HG03520 (cell line): ENCODE data around the gene CYP4A22.
"Not testable (repeated sequence)": the region's sequence is repeated elsewhere in the genome, so short reads cannot be mapped to it uniquely, and the experiment has no call there.

ENCODE experiments used
- ATAC-seq: cut with Tn5 transposase; IDR thresholded peaks from one replicate; pipeline ENCODE4 v1.9.1; 2021; ENCODE audit warnings: mild to moderate bottlenecking, moderate library complexity; ENCODE audit not compliant: unreplicated experiment

Gene CYP4A22

DNA sequence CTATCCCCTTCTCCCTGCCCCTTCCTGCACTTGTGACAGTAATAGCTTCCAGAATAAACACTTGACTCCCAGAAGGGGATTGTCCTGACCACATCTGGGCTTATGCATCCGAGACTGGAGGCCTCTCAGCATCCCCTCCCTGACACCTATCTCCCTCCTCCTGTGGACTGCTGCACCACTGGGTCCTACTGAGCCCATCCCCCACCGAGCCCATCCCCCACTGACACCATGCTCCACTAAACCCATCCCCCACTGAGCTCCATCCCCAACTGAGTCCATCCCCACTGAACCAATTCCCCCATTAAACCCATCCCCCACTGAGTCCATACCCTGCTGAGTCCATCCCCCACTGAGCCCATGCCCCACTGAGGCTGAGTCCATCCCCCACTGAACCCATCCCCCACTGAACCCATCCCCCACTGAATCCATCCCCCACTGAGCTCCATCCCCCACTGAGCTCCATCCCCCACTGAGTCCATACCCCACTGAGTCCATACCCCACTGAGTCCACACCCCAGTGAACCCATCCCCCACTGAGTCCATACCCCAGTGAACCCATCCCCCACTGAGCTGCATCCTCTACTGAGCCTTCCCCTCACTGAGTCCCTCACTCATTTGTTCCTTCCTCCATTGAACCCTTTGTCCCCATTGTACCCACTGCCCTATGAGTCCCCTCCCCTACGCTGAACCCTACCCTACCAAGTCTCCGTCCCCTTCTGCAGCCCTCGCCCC, 47.0 kb downstream of the CYP4A22 start:
- ATAC-seq: no peak

DNA sequence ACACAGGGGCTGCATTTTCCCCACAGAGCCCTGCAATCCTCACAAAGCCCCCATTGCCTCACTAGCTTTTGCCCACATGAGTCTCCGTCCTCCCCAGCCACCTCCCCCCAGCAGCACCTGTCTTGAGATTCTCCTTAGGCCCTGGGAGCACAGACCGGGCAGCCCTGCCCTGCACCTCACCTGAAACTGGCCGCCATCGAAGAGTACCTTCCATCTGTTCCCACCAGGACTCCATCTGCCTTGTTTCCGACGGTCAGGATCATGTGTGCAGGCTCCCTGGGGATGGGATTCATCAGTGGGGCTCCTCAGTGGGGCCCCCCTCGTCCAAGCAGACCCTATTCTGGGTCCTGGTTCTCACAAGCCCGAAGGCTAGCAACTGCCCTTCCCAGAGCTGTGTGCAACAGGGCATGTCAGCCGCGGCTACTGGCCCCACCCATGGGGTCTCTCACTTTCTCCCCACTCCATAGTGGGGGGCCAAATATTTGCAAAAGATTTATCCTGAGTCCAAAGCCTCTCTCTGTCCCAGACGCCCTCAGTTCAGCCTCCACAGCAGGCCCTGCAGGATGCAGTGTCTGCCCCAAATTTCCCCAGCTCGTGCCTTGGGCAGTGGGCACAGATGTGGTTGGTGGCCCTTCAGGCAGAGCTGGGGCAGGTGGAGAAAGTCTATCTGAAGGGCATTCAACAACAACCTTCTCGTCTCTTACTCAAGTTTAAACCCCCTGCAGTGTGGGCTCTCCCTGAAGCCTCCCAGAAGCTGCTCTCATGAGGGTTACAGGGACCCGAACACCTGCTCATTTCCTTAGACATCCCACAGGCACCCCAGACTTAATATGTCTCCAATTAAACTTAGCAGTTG, 47.8 kb downstream of the CYP4A22 start:
- no peak for ATAC-seq

DNA sequence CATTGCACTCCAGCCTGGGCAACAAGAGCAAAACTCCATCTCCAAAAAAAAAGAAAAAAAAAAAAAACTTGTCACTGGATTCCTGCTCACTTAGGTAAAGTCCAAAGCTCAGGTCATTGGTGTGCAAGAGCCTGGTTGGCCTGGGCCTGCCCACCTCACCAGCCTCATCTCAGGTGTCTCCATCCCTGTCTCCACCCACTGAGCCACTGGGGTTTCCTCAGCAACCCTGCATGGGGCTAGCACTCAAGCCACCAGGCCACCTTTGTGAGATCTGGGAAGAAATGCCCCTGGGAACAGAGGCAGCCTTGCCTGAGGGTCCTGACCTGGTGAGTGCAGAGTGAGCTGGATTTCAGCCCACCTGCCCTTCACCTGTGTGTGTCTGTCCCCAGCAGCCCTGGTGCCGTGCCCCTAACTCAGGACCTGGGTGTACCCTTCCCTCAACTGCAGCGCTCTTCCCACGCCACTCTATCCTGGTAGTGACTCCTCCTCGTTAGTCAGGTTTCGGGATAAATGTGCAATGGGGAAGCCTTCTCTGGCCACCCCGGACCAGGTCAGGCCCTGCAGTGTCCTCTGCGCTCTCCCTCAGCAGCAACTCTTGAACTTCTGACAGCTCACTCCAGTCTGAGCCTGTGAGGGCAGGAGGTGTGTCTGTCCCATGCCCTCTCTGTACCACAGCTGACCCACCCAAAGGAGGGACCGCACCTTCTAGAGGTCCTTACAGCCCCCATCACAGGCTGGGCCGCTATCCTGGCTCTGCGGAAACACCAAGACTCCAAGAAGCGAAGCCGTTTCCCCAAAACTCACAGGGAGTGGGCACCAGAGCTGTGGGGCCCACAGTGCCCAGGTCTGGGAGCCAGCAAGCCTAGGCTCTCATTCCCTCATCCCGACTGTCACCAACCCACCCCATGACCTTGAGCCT, 49.3 kb downstream of the CYP4A22 start:
- no peak for ATAC-seq

DNA sequence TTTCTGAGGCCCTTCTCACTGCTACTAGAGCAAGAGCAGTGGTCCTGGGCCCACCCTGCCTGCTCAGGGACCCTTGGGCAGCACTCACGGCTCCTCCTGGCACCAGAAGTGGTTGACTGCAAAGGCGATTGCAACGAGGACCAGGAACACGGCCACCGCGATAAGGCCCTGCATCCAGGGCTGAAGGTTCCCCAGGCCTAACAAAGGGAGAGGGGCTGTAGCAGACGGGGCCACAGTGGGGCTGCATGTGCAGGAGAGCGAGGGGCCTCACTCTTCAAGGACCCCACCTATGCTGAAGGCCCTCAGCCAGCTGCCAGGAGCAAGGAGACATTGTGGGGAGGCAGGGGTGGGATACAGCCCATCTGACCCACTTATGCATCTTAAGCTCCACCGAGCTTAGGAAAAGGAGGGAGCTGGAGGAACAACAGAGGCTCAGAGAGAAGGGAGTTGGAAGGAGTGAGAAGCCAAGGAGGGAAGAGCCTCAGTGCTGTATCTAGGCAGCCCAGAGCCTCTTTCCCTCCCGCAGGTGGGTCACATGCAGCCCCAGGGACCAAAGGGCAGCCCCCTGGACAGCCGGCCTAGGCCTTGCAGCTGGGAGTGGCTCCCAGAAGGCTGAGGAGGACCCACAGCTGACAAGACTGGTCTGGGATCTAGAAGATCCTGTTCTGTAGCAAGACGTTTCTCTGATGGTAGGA, 50.1 kb downstream of the CYP4A22 start:
- ATAC-seq: no peak

DNA sequence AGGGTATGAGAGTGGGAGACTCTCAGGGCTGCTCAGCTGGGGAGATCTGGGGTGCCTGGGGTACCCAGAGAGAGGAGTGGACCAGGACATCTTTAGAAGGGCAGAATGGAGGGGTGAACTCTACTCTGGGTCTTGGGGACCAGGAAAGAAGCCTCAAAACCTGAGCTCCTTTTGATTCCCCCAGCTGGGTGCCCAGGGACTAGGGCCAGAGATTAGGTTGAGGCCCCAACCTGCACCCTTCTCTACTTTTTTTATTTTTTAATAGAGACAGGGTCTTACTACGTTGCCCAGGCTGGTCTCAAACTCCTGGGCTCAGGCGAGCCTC, 50.6 kb downstream of the CYP4A22 start:
- ATAC-seq: no peak

DNA sequence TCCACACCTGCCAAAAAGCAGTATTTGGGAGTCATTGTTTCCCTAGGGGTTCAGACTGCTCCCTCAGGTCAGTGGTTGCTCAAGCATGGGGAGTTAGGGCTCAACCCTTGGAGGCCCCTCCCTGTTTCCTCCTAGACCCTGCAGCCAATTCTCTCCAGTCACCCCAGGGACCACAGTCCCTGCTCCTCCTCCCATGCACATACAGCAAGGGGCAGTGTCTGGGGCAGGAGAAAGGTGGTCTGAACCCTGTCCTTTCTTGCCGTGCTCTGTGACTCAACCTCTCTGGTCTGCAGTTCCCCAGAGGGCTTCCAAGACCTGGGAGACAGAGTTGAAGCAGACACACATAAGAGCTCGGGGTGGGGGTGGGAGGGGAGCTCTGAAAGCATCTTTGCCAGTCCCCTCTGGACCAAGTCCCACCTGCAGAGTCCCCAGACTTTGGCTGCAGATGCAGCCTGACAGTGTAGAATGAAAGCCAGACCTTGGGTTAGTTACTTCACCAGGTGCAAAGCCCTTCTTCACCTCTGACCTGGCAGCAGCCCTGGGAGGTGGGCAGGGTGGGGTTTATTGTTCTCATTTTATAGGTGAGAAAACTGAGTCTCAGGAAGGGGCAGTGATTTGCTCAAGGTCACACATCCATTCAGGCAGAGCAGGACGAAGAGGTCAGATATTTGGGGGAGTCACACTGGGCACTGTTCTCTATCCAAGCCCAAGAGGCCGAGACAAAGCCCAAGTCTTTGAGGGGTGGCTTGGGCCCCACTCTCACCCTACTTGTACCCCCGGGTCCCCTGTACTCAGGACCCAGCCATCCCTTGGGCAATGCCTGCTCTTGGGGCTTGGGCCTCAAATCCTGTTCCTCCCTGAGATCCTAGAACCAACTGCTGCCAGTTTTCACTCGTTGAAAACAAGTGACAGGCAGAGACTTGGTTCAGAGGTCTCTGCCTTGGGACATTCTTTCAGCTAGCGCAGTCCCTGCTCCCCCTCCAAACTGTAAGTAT, 51.8 kb downstream of the CYP4A22 start:
- ATAC-seq: no peak

DNA sequence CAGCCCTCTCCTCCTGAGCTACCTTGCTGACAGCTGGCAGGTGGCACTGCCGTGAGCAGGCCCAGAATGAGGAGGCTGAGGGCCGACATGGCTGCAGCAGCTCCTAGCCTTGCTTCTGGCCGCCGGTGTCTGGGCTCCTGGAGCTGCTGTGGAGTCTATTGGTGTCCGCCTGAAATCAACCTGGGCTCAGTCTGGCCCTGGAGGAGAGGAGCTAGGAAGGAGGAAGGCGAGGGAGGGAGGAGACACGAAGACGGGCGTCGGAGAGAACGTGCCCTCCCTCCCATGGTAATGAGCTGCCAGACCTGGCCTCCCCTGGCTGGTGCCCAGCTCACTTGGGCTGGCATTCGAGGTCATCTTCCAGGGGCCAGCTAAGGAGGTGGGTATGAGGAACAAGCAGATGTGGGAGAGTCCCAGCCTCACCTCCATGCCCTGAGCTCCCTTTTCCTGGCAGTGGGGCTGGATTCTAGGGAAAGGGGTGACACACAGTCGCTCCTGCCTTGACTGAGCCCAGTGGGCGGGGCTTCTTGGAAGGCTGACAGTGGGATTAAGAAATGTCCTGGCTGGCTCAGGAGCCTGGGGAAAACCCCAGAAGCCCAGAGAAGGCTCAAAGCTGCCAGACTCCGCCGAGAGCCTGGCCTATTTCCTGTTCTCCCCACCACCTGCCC, 52.7 kb downstream of the CYP4A22 start, which contains the start of gene PDZK1IP1:
Gene PDZK1IP1, minus strand, starts transcription at position 193 of the 665 bp plus-strand sequence. Its CDS starts 104 bp downstream, at position 89.
- no peak for ATAC-seq

DNA sequence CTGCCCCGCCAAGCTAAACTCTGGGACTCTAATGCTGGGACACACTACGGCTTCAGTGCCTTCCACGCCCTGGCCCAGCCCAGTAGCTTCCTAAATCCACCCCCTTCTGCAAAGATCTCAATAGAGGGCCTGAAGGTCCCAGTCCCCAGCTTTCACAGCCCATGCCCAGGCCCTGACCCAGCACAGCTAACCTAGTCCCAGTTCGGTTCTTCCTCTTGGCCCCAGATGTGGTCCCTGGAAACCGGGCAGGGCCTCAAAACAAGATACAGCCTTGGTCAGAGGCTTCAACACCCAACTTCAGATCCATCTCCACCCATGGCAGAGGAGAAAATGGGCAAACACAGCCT, 53.2 kb downstream of the CYP4A22 start:
- ATAC-seq: no peak

DNA sequence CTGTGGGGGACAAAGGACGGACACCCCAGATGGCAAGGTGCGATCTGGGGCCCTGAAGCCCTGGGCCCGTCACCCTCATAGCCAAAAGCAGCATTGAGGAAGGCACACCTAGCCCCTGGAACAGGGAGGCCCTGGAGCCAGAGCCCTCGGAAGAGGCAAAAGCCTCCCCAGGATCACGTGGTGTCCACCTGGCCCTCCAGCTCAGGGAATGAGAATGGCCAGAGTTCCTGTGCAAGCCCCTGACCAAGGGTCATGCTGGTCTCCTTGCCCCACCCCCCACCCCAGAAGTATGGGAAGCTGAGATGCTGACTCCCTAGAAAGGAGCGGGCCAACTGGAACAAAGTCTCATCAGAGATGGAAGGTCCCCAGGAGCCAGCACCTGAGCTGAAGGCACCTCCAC, 53.6 kb downstream of the CYP4A22 start:
- no peak for ATAC-seq

DNA sequence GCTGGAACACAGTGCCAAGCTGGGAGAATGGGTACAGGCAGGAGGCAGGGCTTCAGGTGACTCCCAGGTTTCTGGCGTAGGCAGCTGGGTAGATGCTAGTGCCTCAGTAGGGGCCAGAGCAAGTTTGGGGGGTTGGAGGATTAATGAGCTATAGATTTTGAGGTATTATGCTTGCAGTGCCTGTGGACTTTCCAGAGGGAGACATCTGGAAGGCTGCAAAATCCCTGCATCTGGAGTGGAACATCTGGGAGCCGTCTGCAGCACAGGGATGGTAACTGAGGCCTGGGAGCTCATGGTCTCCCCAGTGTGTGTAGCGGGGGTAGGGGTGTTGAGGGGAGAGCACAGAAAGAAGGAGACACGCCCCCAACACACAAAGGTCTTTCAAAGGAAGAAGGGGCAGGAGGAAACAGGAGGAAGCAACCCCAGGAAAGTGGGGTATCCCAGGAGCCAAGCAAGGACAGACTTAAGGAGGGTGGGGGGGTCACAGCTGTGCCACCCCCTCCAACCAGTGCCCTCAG, 54.8 kb downstream of the CYP4A22 start:
- ATAC-seq: no peak

DNA sequence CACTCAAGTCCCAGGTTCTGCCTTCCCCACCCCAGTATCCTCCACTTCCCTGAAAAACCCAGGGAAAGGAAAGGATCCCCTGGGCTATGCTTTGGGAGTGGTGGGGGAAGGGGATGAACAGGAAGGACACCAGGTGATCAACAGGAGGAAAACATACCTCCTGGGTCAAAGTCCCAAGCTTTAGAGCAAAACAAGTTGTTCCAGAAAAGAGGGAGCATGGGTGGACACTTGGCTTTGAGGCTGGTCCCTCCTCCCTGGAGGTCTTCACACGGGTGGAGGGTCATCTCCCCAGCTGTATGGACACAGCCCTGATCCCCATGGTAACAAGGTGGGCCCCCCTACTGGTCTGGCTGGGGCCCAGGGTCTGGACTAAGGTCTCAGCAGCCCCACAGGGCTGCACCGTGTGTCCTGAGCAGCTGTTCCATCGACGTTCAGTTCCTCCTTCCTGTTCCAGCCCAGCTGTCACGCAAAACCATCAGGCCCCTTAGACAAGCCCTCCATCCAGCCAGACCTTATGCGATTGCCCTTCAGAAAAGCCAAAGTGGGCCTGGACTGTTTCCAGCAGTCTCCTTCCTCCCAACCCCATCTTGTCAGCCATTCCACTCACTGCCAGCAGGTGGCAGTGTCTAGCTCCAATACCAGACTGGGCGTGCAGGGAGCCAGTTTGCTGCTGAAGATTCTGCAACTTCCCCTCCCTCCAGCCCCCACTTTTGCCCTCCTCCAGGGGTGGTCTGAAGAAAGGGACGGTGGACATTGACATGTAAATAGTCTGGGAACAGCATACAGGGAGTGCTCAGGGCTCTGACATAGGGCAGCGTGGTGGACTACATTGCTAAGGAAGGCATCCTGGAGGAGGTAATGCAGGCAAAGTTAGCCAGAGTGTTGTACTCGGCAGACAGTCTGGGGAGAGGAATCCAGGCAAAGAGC, 55.5 kb downstream of the CYP4A22 start:
- no peak for ATAC-seq

DNA sequence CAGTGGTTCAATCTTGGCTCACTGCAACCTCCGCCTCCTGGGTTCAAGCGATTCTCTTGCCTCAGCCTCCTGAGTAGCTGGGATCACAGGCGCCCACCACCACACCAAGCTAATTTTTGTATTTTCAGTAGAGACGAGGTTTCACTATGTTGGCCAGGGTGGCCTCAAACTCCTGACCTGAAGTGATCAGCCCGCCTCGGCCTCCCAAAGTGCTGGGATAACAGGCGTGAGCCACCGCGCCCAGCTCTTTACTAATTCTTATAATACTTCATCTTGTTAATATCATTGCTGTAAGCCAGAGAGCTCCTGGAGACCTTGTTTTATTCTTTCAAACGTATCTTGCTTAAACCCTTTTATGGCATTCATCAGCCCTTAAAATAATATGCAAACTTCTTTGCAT, 56.3 kb downstream of the CYP4A22 start:
- ATAC-seq: not testable (repeated sequence)

DNA sequence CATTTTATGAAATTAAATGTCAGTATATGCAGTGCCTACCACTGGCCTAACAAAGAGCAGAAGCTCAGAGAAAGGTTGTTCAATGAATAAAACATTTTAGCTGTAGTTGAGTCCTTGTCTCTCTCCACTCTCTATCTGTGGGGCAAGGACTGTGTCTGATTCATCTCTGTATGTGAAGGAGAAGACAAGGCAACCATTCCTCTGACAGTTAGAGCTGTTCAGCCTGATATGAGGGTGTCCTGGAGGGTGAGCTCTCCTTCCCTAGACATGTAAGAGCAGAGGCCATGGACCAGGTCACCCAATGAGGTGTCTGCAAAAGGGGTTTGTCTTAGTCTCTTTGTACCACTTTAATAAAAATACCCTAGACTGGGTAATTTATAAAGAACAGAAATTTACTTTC, 57.1 kb downstream of the CYP4A22 start:
- ATAC-seq: no peak

DNA sequence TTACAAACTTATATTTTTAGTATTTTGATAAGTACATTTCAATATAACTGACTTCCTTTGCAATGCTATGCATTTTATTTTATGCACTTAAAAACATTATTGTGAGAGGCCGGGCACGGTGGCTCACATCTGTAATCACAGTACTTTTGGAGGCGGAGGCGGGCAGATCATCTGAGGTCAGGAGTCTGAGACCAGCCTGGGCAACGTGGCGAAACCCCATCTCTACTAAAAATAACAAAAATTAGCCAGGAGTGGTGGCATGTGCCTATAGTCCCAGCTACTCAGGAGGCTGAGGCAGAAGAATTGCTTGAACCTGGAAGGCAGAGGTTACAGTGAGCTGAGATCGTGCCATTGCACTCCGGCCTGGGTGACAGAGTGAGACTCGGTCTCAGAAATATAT, 58.7 kb downstream of the CYP4A22 start:
- ATAC-seq: not testable (repeated sequence)

DNA sequence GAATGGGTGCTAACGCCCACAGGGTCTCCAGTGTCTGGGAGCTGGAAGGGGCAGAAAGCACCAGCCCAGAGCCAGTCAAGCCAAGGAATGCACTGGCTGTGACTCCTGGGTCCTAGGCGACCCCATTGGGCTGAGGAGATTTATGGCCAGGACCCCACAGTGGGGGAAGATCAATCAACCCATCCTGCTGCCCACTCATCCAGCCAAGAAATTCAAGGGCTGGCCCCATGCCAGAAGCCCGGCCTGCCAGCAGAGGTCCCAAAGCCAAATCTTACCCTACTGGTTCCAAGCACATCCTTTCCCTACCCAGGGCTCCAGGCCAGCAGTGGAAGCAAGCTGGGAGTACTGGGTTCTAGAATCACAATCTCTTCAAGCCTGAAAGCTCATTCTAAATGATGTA, 59.4 kb downstream of the CYP4A22 start:
- no peak for ATAC-seq

DNA sequence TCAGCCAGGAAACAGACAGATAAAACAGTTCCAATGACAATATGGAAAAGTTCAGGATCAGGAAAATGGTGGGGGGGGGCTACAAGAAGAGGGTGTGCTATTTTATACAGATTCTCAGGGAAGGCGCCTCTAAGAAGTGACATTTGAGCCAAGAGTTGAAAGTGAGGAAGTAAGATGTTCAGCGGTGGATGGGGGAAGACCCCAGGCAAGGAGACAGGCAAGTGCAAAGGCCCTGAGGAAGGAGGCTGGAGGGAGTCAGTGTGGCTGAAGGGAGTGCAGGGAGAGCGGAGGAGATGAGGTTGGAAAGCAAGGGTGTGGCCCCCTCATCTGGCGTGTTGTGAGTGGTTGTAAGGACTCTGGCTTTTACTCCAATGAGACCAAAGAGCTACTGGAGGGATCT, 61.0 kb downstream of the CYP4A22 start:
- ATAC-seq: no peak
